Smooth muscle cell (in vitro differentiated cells): ENCODE data around the gene GALR1. TPM values are rescaled to one million over a fixed set of nuclear protein-coding genes. Genes with fewer than 3 reads are reported as not detected.

Source experiments
- DNase-seq: peaks from one replicate; lab custom pipeline; 2025; ENCODE audit not compliant: unreplicated experiment; lab: John Stamatoyannopoulos, UW
- H2AFZ ChIP-seq: fragments of 200-600 bp; sonication (generic); 2 replicates; pipeline ENCODE4 v1.6.0; 2016; ENCODE audit warnings: antibody characterized with exemption, low read depth, mild to moderate bottlenecking
- H3F3A ChIP-seq: fragments of 200-600 bp; sonication (generic); 2 replicates; pipeline ENCODE4 v1.6.0; 2017; ENCODE audit warnings: antibody characterized with exemption, low read depth
- H3K27ac ChIP-seq: fragments of 200-600 bp; sonication (generic); 2 replicates; pipeline ENCODE4 v1.5.1; 2016; ENCODE audit warnings: low read depth, mild to moderate bottlenecking
- H3K27me3 ChIP-seq: fragments of 200-600 bp; sonication (generic); 2 replicates; pipeline ENCODE4 v1.6.1; 2016; ENCODE audit warnings: low read depth, mild to moderate bottlenecking
- H3K36me3 ChIP-seq: fragments of 200-600 bp; sonication (generic); 2 replicates; pipeline ENCODE4 v1.5.1; 2016; ENCODE audit warnings: low read depth
- H3K4me1 ChIP-seq: fragments of 200-600 bp; sonication (generic); 2 replicates; pipeline ENCODE4 v1.5.1; 2016; ENCODE audit warnings: low read depth
- H3K4me2 ChIP-seq: fragments of 200-600 bp; sonication (generic); 2 replicates; pipeline ENCODE4 v1.6.0; 2016; ENCODE audit warnings: mild to moderate bottlenecking
- H3K4me3 ChIP-seq: fragments of 200-600 bp; sonication (generic); 2 replicates; pipeline ENCODE4 v1.5.1; 2016; ENCODE audit warnings: mild to moderate bottlenecking
- H3K79me2 ChIP-seq: fragments of 200-600 bp; sonication (generic); 2 replicates; pipeline ENCODE4 v1.6.0; 2016; ENCODE audit warnings: low read depth, mild to moderate bottlenecking
- H3K9ac ChIP-seq: fragments of 200-600 bp; sonication (generic); 2 replicates; pipeline ENCODE4 v1.6.0; 2016; ENCODE audit warnings: low read depth
- H3K9me3 ChIP-seq: fragments of 200-600 bp; sonication (generic); replicated peaks from 2 replicates; pipeline ENCODE4 v1.5.1; 2016; ENCODE audit warnings: low read depth
- H4K20me1 ChIP-seq: fragments of 200-600 bp; sonication (generic); 2 replicates; pipeline ENCODE4 v1.6.0; 2016; ENCODE audit warnings: low read depth
- WGBS: methylation state at CpG from one replicate; pipeline ENCODE4 v1.1.7; 2016; ENCODE audit warnings: low lambda C conversion rate; 5-methylcytosine and 5-hydroxymethylcytosine counted together
- polyA plus RNA-seq: library from polyadenylated mRNA; unstranded; fragments of >200 nt; fragmentation: Nextera tagmentation; extraction: Ambion mirVana; gene quantifications from 2 replicates; pipeline ENCODE4 v1.2.1, GENCODE V29; 2016
- total RNA-seq: library from RNA; depleted of rRNA; stranded (reverse); fragments of >200 nt; gene quantifications from 2 replicates; pipeline ENCODE4 v1.2.3, GENCODE V29; 2014
- TF ChIP-seq, protein P1 (sequence below): fragments of 200-600 bp; sonication (generic); IDR thresholded peaks from 2 replicates; pipeline ENCODE4 v1.5.1; 2017; ENCODE audit warnings: borderline replicate concordance, mild to moderate bottlenecking, antibody characterized with exemption; ENCODE audit not compliant: insufficient read depth, poor library complexity, severe bottlenecking

The GALR1 gene
- total and polyA plus RNA-seq, 2 experiments from 2014 or later: not detected

DNA sequence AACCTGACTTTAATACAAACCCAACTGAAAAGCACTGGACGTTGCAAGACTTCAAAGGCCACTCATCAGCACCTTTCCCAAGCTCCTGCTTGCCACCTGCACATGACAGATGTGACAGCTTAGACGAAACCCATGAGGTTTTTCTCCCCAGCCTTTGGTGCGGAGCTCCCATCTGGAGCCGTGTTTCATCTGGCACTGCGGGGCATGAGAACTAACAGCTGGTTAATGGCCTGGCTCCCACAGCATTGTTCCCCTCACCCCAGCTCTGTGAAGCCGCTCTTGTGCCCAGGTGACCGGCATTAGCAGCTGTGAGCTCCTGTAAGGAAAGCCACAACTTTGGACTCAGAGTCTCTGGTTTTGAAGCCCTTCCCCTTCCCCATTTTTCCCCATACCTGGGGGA lies 50.9 kb downstream of the GALR1 start:
- Histone ChIP-seq H3K4me2 (no peak overlapping the region), H4K20me1 (no peaks in the 10 kb centered on the region), H3K9ac (no peak overlapping the region), H3K27me3 (peaks cover 7% of the 10 kb centered on the region), H3K27ac (no peak overlapping the region), H3K9me3 (no peaks in the 10 kb centered on the region), H3K4me3 (no peak overlapping the region), H2AFZ (no peak overlapping the region), H3K4me1 (no peaks in the 10 kb centered on the region), H3F3A (no peaks in the 10 kb centered on the region), H3K36me3 (no peaks in the 10 kb centered on the region), H3K79me2 (no peaks in the 10 kb centered on the region)
- TF ChIP-seq, protein P1, sequence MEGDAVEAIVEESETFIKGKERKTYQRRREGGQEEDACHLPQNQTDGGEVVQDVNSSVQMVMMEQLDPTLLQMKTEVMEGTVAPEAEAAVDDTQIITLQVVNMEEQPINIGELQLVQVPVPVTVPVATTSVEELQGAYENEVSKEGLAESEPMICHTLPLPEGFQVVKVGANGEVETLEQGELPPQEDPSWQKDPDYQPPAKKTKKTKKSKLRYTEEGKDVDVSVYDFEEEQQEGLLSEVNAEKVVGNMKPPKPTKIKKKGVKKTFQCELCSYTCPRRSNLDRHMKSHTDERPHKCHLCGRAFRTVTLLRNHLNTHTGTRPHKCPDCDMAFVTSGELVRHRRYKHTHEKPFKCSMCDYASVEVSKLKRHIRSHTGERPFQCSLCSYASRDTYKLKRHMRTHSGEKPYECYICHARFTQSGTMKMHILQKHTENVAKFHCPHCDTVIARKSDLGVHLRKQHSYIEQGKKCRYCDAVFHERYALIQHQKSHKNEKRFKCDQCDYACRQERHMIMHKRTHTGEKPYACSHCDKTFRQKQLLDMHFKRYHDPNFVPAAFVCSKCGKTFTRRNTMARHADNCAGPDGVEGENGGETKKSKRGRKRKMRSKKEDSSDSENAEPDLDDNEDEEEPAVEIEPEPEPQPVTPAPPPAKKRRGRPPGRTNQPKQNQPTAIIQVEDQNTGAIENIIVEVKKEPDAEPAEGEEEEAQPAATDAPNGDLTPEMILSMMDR: no peak
- DNase-seq: no peak
- 86% methylated on average over 7 of the region's 7 CpGs for WGBS

- no peaks in the 10 kb centered on the region for H3K79me2 ChIP-seq
- TF ChIP-seq, protein P1: no peak
- 81% methylated on average over 7 of the region's 7 CpGs for WGBS
Measured at GRCh38 chr18:77304268-77304667, 54.6 kb downstream of the GALR1 start.

GRCh38 chr18:77305676-77306075 lies 56.0 kb downstream of the GALR1 start:
- 94% methylated on average over 4 of the region's 4 CpGs for WGBS
- TF ChIP-seq, protein P1: no peak
- no peaks in the 10 kb centered on the region for H3K4me1 ChIP-seq
- no peak overlapping the region for H2AFZ ChIP-seq
- no peak for DNase-seq
- no peaks in the 10 kb centered on the region for H3K36me3 ChIP-seq
- H3K4me2 ChIP-seq: no peak overlapping the region
- H3K27me3 ChIP-seq: peaks cover 7% of the 10 kb centered on the region
- H3K79me2 ChIP-seq: no peaks in the 10 kb centered on the region
- no peaks in the 10 kb centered on the region for H4K20me1 ChIP-seq
- H3K27ac ChIP-seq: no peak overlapping the region
- no peaks in the 10 kb centered on the region for H3K9me3 ChIP-seq
- no peaks in the 10 kb centered on the region for H3F3A ChIP-seq
- H3K4me3 ChIP-seq: no peak overlapping the region
- no peak overlapping the region for H3K9ac ChIP-seq

More at GRCh38 chr18:77304268-77304667, 54.6 kb downstream of the GALR1 start:
- H3K4me1 ChIP-seq: no peaks in the 10 kb centered on the region
- no peaks in the 10 kb centered on the region for H3K9me3 ChIP-seq
- no peaks in the 10 kb centered on the region for H3F3A ChIP-seq
- no peak for DNase-seq
- H3K9ac ChIP-seq: no peak overlapping the region
- no peaks in the 10 kb centered on the region for H4K20me1 ChIP-seq
- no peaks in the 10 kb centered on the region for H3K36me3 ChIP-seq
- no peak overlapping the region for H2AFZ ChIP-seq
- H3K27me3 ChIP-seq: peaks cover 7% of the 10 kb centered on the region
- no peak overlapping the region for H3K4me3 ChIP-seq
- H3K4me2 ChIP-seq: no peak overlapping the region
- no peak overlapping the region for H3K27ac ChIP-seq

- Histone ChIP-seq H3K4me2 (no peak overlapping the region), H3K4me1 (no peaks in the 10 kb centered on the region), H3K9ac (no peak overlapping the region), H3K27ac (no peak overlapping the region), H2AFZ (no peak overlapping the region), H4K20me1 (no peaks in the 10 kb centered on the region), H3K36me3 (no peaks in the 10 kb centered on the region), H3K79me2 (no peaks in the 10 kb centered on the region), H3K4me3 (no peak overlapping the region), H3K27me3 (peaks cover 5% of the 10 kb centered on the region), H3F3A (no peaks in the 10 kb centered on the region), H3K9me3 (no peaks in the 10 kb centered on the region)
- 93% methylated on average over 6 of the region's 6 CpGs for WGBS
- DNase-seq: no peak
- TF ChIP-seq, protein P1: no peak
Measured at GRCh38 chr18:77308216-77308615, 58.6 kb downstream of the GALR1 start.
